ENCODE results near the gene VRK3. TPM values are rescaled to one million over a fixed set of nuclear protein-coding genes. Genes with fewer than 3 reads are reported as not detected.

VRK3 gene
- polyA plus RNA-seq, 1 of the 3 experiments (the other 2 are of a cell fraction), result 30.3 TPM

GRCh38 chr19:49977076-49977475 lies 48.1 kb downstream of the VRK3 start (continued):
- TF ChIP-seq MAX (IDR thresholded peaks at IDR 0.05; ENCODE audit: low read depth) (no peak), GATA2 (CRISPR knock-in tag; IDR thresholded peaks at IDR 0.05) (no peak), USF1 (IDR thresholded peaks at IDR 0.05; ENCODE audit: borderline replicate concordance, low read depth) (no peak)

GRCh38 chr19:49976496-49976895 lies 48.7 kb downstream of the VRK3 start:
- Histone ChIP-seq H3K9ac (no peak overlapping the region), H3K4me2 (no peak overlapping the region), H3F3A (replicated peaks; ENCODE audit: insufficient read depth) (no peaks in the 10 kb centered on the region), H3K79me2 (ENCODE audit: insufficient read depth) (no peaks in the 10 kb centered on the region), H3K9me3 (no peaks in the 10 kb centered on the region), H4K20me1 (ENCODE audit: insufficient read depth) (no peaks in the 10 kb centered on the region), H2AFZ (ENCODE audit: low read depth) (no peak overlapping the region), H3K9me2 (no peaks in the 10 kb centered on the region), H3K4me3 (ENCODE audit: low read depth in 2 of 2, low read length in 1 of 2) (no peak overlapping the region), H3K27ac (ENCODE audit: low read depth in 2 of 2, low read length in 1 of 2) (no peak overlapping the region), H3K36me3 (replicated peaks in 1 of 2; ENCODE audit: control insufficient read depth in 1 of 2, insufficient read depth in 2 of 2, low read length in 1 of 2) (no peaks in the 10 kb centered on the region), H3K27me3 (ENCODE audit: insufficient read depth) (no peaks in the 10 kb centered on the region), H3K4me1 (ENCODE audit: control insufficient read depth in 1 of 2, insufficient read depth in 2 of 2, low read depth in 1 of 2, low read length in 1 of 2) (no peaks in the 10 kb centered on the region)
- ChIA-PET POLR2A (no interaction called here), CTCF (interaction anchor here (1.6 kb wide), 1 partner anchor 39 kb away, joined by 6 read pairs; no protein-coding TSS in a partner anchor)
- TF ChIP-seq IRF3 (IDR thresholded peaks at IDR 0.05; ENCODE audit: low read depth, low read length) (no peak), REST (IDR thresholded peaks at IDR 0.05; ENCODE audit: low read depth, low read length) (no peak), RXRA (IDR thresholded peaks at IDR 0.05; ENCODE audit: borderline replicate concordance, low read depth) (no peak), CTCF (IDR thresholded peaks at IDR 0.05) (no peak), EP300 (IDR thresholded peaks at IDR 0.05; ENCODE audit: borderline replicate concordance in 1 of 2, low read depth in 1 of 2, low read length in 1 of 2) (no peak)
- DNase-seq, result no peak
- WGBS (ENCODE audit: low lambda C conversion rate), result 92% methylated on average over 2 of the region's 3 CpGs

Data from SK-N-SH (cell line).